Measurements from ENCODE around the gene HECW1.

HECW1 gene

GRCh38 chr7:43298617-43299016 lies 186.2 kb downstream of the HECW1 start:
- Histone ChIP-seq H3K9me3 (no peaks in the 10 kb centered on the region), H3K36me3 (no peaks in the 10 kb centered on the region), H3K4me1 (peaks cover 0 to under 1% (median 0%) of the 10 kb centered on the region in 4 donors), H3K27ac (no peak overlapping the region), H3K4me3 (no peak overlapping the region), H3K27me3 (no peaks in the 10 kb centered on the region)
- intact Hi-C loops (cut with DNase I; ENCODE audit: low total_unique reads), result no loop called here
- DNase-seq, result no peak
- TF ChIP-seq CTCF (IDR thresholded peaks at IDR 0.05), result no peak

GRCh38 chr7:43300121-43300520 lies 187.7 kb downstream of the HECW1 start:
- TF ChIP-seq CTCF (IDR thresholded peaks at IDR 0.05), result no peak
- Histone ChIP-seq H3K4me3 (no peak overlapping the region), H3K27me3 (no peaks in the 10 kb centered on the region), H3K36me3 (no peaks in the 10 kb centered on the region), H3K4me1 (peaks cover 0 to 6% (median 3%) of the 10 kb centered on the region in 4 donors), H3K9me3 (no peaks in the 10 kb centered on the region), H3K27ac (no peak overlapping the region)
- DNase-seq, result no peak
- intact Hi-C loops (cut with DNase I; ENCODE audit: low total_unique reads), result no loop called here

GRCh38 chr7:43302211-43302711 lies 189.8 kb downstream of the HECW1 start:
- no peak overlapping the region for H3K4me3 ChIP-seq
- no peak overlapping the region for H3K27ac ChIP-seq
- no peaks in the 10 kb centered on the region for H3K36me3 ChIP-seq
- peaks cover 0 to 6% (median 3%) of the 10 kb centered on the region in 4 donors for H3K4me1 ChIP-seq
- no peak for TF ChIP-seq CTCF (IDR thresholded peaks at IDR 0.05)
- no peaks in the 10 kb centered on the region for H3K27me3 ChIP-seq
- no peak for DNase-seq
- H3K9me3 ChIP-seq, result no peaks in the 10 kb centered on the region
- intact Hi-C loops (cut with DNase I; ENCODE audit: low total_unique reads), result no loop called here

- Histone ChIP-seq H3K36me3 (no peaks in the 10 kb centered on the region), H3K4me3 (no peak overlapping the region), H3K27me3 (no peaks in the 10 kb centered on the region), H3K27ac (no peak overlapping the region), H3K9me3 (no peaks in the 10 kb centered on the region), H3K4me1 (peaks cover 0 to 6% (median 3%) of the 10 kb centered on the region in 4 donors)
- no peak for TF ChIP-seq CTCF (IDR thresholded peaks at IDR 0.05)
- intact Hi-C loops (cut with DNase I; ENCODE audit: low total_unique reads), result no loop called here
- DNase-seq, result no peak
Observed at GRCh38 chr7:43302773-43303460, 190.5 kb downstream of the HECW1 start.

- no peak for TF ChIP-seq CTCF (IDR thresholded peaks at IDR 0.05)
Observed at GRCh38 chr7:43303740-43304241, 191.3 kb downstream of the HECW1 start.

More at GRCh38 chr7:43303740-43304241, 191.3 kb downstream of the HECW1 start:
- no peak for DNase-seq
- no peak overlapping the region for H3K27ac ChIP-seq
- no peak overlapping the region for H3K4me3 ChIP-seq
- intact Hi-C loops (cut with DNase I; ENCODE audit: low total_unique reads), result no loop called here
- H3K4me1 ChIP-seq, result peaks cover 0 to 6% (median 3%) of the 10 kb centered on the region in 4 donors
- H3K36me3 ChIP-seq, result no peaks in the 10 kb centered on the region
- H3K9me3 ChIP-seq, result no peaks in the 10 kb centered on the region
- no peaks in the 10 kb centered on the region for H3K27me3 ChIP-seq
